Hematopoietic multipotent progenitor cell treated with erythropoietin and hydrocortisone succinate and interleukin-3 and kit ligand, for 4 days (in vitro differentiated cells): ENCODE measurements around the gene ITGB5.

ENCODE experiments used
- DNase-seq: peaks from one replicate; pipeline ENCODE4 v3.0.0-alpha.2; 2015

The ITGB5 gene

GRCh38 chr3:124860599-124860998 lies 26.6 kb downstream of the ITGB5 start:
- no peak for DNase-seq

GRCh38 chr3:124859025-124859424 lies 28.1 kb downstream of the ITGB5 start:
- no peak for DNase-seq

DNA sequence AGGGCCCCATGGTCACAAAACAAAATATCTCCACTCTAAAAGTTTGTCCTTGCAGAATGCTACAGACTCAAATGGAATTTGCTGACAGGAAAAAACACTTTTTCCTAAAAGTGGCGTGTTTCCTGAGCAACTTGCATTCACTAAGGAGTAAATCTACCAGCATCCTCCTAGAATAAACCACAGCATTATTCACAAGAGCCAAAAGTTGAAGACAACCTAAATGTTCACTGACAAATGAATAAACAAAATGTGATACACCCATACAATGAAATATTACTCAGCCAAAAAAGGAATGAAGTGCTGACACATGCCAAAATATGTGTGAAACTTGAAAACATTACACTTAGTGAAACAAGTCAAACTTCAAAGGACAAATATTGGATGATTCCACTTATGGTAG lies 28.9 kb downstream of the ITGB5 start:
- DNase-seq: no peak

DNA sequence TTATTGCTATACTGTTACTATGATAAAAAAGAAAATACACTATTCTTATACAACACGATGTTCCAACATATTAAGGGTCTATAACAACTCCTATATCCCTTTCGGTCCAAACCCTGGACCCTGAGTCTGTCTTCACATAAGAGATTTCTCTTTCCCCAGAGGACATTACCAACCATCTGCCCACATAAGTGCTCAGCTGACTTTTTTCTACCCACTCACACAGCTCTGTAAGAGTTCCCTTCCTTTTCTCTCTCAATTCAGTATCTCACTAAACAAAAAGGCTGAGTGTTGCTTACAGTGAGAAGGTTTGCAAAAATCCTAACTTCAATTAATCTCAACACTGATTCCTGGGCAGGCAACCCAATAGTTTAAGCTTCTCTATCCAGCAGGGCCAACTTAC lies 30.5 kb downstream of the ITGB5 start:
- DNase-seq: no peak

GRCh38 chr3:124854009-124854408 lies 33.2 kb downstream of the ITGB5 start:
- DNase-seq: no peak

DNA sequence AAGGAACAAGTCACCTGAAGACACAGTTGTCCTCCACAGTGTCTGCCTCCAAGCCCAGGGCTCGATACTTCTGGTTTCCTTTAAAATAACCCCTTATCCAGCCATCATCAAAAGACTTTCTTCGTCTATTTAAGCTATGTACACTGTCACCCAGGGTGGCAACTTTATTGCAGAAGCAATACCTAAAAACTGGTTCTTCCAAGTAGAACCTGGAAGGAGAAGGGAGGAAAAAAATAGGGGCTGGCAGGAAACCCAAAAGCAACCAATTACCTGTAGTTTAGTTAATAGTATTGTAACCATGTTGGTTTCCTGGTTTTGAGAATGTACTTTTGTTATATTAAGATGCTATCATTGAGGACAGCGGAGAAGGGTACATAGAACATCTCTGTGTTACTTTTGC lies 33.7 kb downstream of the ITGB5 start:
- no peak for DNase-seq

DNA sequence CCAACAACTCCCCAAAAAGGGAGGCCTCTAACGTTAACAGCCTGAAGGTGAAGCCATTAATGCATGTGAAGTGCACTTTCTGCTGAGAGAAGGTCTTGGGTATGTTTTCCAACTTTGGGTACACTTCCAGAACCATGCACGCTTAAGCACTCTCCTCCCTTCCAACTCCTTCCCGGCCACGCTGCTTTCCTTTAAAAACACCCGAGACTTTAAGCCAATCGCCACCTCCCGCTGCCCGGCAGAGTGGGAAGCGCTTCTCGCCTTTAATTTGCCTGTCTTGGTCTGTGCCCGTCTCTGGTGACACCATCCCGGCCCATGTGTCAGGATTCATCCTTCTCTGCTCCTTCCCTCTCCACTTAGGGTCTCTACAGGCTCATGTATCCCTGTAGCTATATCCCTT lies 35.3 kb downstream of the ITGB5 start:
- no peak for DNase-seq

GRCh38 chr3:124851136-124851535 lies 36.0 kb downstream of the ITGB5 start:
- DNase-seq: no peak

GRCh38 chr3:124850633-124851032 lies 36.5 kb downstream of the ITGB5 start:
- DNase-seq: no peak

- DNase-seq: no peak
Observed at GRCh38 chr3:124850212-124850611, 37.0 kb downstream of the ITGB5 start.

DNA sequence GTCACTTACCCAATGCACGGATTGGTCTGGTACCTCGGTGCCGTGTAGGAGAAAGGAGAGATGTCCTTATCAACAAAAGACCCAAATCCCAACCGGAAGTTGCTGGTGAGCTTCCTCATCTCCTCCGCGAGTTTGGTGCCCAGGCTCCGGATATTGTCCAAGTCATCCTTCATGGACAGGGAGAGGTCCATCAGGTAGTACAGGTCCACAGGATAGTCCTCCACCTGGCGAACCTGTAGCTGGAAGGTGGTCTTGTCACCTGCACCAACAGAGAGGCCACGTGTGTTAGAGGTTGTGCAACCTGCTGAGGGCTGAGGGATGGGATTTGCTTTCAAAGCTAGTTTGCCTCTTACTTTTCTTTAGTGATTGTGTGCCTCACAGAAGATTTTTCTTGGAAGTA lies 38.9 kb downstream of the ITGB5 start:
- DNase-seq: no peak

GRCh38 chr3:124847863-124848262 lies 39.3 kb downstream of the ITGB5 start:
- no peak for DNase-seq

DNA sequence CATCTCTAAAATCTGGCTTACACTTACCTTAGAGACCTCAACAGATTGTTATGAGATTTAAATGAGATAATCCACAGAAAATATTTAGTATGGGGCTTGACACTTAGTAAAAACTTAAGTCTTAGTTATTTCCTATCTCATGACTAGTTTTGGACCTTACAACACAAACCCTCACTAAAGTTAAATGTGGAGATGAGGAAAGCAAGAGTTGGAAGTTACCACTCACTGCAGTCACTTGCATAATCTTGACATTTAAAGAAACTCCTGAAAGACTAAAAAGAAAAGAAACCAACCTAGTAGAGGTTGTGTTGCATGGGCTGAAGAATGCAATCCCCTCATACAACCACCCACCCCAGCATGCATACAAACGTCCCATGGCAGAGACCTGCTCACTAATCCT lies 40.1 kb downstream of the ITGB5 start:
- no peak for DNase-seq

DNA sequence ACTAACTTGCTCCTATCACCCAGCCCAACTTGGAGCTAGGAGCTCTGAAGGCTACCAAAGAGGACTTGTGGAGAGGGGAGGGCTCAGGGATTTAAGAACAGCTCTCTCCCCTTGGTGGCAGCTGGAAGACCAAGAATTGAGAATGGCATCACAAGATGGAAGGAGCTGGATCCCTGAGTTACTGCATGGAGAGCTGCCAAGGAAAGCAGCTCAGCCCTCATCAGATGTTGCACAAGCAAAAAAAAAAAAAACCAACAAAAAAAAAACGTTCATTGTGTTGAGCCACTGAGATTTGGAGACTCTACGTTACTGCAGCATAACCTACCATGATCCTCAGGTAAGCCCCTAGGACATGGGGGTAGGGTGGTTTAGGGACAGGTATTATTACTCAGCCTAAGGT lies 41.0 kb downstream of the ITGB5 start:
- no peak for DNase-seq

DNA sequence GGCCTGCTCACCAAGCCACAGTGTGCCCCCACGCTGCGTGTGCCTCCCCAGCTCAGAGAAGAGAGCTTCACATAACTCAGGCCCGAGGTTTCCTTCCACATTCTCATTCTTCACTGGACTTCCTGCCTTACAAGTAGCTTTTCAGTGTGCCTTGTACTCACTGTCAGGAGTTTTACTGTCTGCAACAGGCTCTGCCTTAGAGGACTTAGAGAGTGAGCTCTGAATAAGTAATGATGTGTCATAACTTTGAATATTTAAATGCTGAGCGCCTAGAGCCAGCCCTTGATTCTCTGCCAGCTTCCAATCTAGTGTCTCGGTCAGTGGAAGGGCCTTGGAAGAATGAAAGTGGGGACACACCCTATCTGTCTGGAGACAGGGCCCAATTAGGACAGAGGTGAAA lies 41.8 kb downstream of the ITGB5 start:
- no peak for DNase-seq

DNA sequence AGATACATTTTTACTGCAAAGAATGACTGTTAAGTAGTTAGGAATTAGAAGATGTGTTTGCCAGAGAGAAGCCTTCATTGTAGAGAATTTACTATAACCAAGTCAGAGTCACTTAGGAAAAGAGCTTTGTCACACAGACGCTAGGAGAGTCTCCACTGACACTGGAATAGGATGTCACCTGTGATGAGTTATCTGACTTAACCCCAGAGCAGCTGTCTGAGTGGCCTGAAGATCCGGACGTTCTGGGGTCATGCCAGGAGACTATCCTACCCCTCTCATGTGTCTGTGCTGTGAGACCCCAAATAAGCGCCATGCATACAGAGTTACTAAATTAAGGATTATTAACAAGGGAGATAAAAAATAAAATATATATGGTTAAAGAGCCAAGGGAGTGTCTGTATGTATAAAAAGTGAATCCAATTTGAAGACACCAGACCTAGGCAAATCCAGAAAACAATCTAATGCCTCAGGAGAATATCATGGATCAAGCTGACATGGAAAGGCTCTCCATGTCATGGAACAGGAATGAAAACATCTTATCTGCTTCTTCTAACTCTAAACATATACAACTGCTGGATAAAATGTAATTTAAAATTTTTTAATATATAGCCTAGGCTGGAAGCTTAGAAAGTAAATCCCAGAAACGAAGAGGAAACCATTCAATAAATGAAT lies 43.5 kb downstream of the ITGB5 start:
- DNase-seq: no peak

GRCh38 chr3:124843047-124843446 lies 44.1 kb downstream of the ITGB5 start:
- no peak for DNase-seq

DNA sequence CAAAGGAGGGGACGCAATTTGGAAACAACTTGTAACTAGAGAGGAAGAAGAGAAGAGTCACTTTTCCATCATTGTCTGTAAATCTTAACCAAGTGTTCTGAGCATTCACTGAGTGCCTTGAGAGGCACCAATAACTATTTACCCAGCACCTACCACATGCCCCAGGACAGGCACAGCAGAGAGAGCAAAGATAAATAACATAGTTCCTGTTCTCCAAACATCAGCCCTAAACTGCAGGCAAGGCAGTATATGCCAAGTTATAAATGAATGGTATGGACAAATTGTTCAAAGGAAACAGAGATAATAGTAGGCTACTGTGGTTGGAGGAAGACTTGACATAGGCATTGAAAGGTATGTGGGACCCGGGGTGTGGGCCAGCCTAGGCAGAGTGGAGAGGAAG lies 45.6 kb downstream of the ITGB5 start:
- DNase-seq: no peak

GRCh38 chr3:124840331-124840730 lies 46.8 kb downstream of the ITGB5 start:
- no peak for DNase-seq

DNA sequence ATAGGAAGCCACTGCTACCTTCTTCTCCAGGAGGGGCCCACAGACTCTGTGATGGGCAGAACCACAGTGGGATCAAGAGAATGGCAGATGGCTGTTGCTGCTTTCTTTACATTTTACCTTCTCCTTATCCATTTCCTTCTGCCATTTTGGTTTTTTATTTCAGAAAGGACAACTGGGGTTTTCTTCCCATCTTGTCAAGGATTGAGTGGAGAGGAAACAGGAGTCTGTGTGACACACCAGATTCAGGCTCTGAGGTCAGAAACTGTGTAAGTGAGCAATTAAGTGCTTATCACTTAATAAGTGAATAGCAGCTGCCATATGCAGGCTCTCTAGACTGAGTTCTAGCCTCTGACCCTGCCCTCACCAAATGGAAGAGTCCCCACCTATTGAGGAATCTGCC lies 47.3 kb downstream of the ITGB5 start:
- no peak for DNase-seq

DNA sequence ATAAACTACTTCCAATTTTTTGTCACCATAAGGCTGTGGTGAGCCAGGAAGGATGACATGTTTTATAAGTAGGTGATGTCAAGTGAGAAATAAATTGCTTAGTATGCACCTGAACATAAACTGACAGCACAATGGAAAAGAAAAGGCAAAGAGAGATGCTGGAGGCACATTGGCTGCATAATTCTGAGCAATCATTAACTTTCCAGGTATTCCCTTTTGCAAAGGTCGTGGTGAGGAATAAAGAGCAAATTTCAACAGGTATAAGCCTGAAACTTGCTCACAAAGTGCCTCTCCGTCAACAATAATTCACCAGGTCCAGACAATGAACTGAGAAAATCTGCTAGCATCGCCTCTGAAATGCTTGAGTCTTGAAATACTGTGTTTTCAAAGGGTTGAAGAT lies 48.2 kb downstream of the ITGB5 start:
- no peak for DNase-seq

DNA sequence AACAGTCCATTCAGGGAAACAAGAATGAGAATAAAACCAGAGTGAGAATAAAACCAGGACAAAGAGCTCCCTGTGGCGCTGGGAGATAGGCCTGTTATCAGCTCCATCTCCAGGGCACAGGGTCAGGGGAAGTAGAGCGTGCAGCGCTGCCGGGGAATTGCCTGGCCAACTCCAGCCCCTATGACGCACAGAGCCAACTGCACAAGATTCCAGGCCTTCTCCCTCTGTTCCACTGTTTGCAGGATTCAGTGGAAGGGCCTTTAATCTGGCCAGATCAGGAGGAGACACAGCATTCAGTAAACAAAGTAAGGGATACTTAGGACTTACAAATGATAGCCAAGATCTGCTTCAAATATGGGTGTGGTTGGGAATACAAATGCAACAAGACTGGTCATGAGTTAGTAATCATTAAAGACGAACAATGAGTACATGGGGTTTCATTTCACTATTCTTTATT lies 49.4 kb downstream of the ITGB5 start:
- DNase-seq: no peak

- DNase-seq: no peak
Observed at GRCh38 chr3:124837065-124837464, 50.1 kb downstream of the ITGB5 start.

DNA sequence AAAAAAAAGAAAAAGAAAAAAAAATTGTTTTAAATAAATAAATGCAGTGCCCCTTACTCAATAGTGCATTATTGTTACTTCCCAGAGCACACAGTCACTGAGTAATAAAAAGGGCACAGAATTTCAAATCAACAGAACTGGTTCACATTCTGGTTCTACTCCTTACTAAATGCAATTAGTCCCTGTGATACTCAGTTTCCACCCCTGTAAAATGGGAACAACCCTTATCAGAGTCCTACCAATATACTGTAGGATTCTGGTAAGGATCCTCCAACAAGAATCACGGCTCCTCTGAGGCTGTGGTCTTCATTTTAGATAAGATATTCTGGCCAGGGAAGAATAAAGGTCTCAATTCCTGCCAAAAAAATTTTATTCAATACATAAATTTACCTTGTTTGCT lies 50.7 kb downstream of the ITGB5 start:
- no peak for DNase-seq
